Ishikawa (cell line): ENCODE results near the gene SCAPER.

Source experiments
- CEBPB ChIP-seq: IDR thresholded peaks from 2 replicates; pipeline ENCODE4 v1.6.1; 2012
- CREB1 ChIP-seq: IDR thresholded peaks from 2 replicates; pipeline ENCODE4 v1.6.1; 2012; ENCODE audit warnings: low read depth
- EGR1 ChIP-seq: IDR thresholded peaks from 2 replicates; pipeline ENCODE4 v1.6.1; 2012
- EP300 ChIP-seq: IDR thresholded peaks from 2 replicates; pipeline ENCODE4 v1.6.1; 2012; ENCODE audit warnings: borderline replicate concordance
- FOXM1 ChIP-seq: IDR thresholded peaks from 2 replicates; pipeline ENCODE4 v1.6.1; 2012; ENCODE audit warnings: low read depth, borderline replicate concordance
- NFIC ChIP-seq: IDR thresholded peaks from 2 replicates; pipeline ENCODE4 v1.6.1; 2012
- RAD21 ChIP-seq: IDR thresholded peaks from 2 replicates; pipeline ENCODE4 v1.6.1; 2012; ENCODE audit warnings: low read depth
- TAF1 ChIP-seq: IDR thresholded peaks from 2 replicates; pipeline ENCODE4 v1.6.1; 2012; ENCODE audit warnings: low read depth, mild to moderate bottlenecking
- TCF12 ChIP-seq: IDR thresholded peaks from 2 replicates; pipeline ENCODE4 v1.6.1; 2012; ENCODE audit warnings: low read depth
- TEAD4 ChIP-seq: IDR thresholded peaks from 2 replicates; pipeline ENCODE4 v1.6.1; 2012
- USF1 ChIP-seq: IDR thresholded peaks from 2 replicates; pipeline ENCODE4 v1.6.1; 2012
- YY1 ChIP-seq: IDR thresholded peaks from 2 replicates; pipeline ENCODE4 v1.6.1; 2012; ENCODE audit warnings: low read depth
- ZBTB7A ChIP-seq: IDR thresholded peaks from 2 replicates; pipeline ENCODE4 v1.6.1; 2012; ENCODE audit warnings: low read depth
- TF ChIP-seq, protein P1 (sequence below): IDR thresholded peaks from 2 replicates; pipeline ENCODE4 v1.6.1; 2012; ENCODE audit warnings: low read depth, mild to moderate bottlenecking
- TF ChIP-seq, protein P2 (sequence below): IDR thresholded peaks from 2 replicates; pipeline ENCODE4 v1.6.1; 2012

SCAPER gene

GRCh38 chr15:76429661-76430060 lies 475.5 kb downstream of the SCAPER start:
- TF ChIP-seq TAF1 (no peak), RAD21 (no peak), FOXM1 (no peak), ZBTB7A (no peak), USF1 (no peak), TEAD4 (no peak), EP300 (no peak), TCF12 (no peak), CREB1 (no peak), NFIC (no peak)
- TF ChIP-seq, protein P1, sequence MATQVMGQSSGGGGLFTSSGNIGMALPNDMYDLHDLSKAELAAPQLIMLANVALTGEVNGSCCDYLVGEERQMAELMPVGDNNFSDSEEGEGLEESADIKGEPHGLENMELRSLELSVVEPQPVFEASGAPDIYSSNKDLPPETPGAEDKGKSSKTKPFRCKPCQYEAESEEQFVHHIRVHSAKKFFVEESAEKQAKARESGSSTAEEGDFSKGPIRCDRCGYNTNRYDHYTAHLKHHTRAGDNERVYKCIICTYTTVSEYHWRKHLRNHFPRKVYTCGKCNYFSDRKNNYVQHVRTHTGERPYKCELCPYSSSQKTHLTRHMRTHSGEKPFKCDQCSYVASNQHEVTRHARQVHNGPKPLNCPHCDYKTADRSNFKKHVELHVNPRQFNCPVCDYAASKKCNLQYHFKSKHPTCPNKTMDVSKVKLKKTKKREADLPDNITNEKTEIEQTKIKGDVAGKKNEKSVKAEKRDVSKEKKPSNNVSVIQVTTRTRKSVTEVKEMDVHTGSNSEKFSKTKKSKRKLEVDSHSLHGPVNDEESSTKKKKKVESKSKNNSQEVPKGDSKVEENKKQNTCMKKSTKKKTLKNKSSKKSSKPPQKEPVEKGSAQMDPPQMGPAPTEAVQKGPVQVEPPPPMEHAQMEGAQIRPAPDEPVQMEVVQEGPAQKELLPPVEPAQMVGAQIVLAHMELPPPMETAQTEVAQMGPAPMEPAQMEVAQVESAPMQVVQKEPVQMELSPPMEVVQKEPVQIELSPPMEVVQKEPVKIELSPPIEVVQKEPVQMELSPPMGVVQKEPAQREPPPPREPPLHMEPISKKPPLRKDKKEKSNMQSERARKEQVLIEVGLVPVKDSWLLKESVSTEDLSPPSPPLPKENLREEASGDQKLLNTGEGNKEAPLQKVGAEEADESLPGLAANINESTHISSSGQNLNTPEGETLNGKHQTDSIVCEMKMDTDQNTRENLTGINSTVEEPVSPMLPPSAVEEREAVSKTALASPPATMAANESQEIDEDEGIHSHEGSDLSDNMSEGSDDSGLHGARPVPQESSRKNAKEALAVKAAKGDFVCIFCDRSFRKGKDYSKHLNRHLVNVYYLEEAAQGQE = no peak

DNA sequence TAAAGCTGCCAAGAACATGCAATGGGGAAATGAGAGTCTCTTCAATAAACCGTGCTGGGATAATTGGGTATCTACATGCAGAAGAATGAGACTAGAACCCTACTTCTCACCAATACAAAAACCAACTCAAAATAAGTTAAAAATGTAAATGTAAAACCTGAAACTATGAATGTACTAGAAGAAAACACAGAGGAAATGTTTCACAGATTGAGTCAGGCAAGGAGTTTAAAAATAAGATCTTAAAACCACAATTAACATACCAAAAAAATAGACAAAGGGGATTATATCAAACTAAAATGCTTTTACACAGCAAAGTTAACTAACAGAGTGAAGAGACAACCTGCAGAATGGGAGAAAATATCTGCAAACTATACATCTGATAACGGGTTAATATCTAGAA lies 478.2 kb downstream of the SCAPER start:
- TF ChIP-seq FOXM1 (no peak), TAF1 (no peak), RAD21 (no peak), CREB1 (no peak), TEAD4 (no peak), ZBTB7A (no peak), EP300 (no peak), NFIC (no peak), USF1 (no peak), TCF12 (no peak), YY1 (no peak)
- TF ChIP-seq, protein P1 = no peak

GRCh38 chr15:76418352-76419140 lies 486.6 kb downstream of the SCAPER start:
- TF ChIP-seq, protein P2, sequence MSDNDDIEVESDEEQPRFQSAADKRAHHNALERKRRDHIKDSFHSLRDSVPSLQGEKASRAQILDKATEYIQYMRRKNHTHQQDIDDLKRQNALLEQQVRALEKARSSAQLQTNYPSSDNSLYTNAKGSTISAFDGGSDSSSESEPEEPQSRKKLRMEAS = no peak
- TF ChIP-seq TEAD4 (no peak), RAD21 (no peak), TAF1 (no peak), TCF12 (no peak), CEBPB (no peak), CREB1 (no peak), ZBTB7A (no peak), USF1 (no peak), EGR1 (no peak)
- TF ChIP-seq, protein P1 = no peak

DNA sequence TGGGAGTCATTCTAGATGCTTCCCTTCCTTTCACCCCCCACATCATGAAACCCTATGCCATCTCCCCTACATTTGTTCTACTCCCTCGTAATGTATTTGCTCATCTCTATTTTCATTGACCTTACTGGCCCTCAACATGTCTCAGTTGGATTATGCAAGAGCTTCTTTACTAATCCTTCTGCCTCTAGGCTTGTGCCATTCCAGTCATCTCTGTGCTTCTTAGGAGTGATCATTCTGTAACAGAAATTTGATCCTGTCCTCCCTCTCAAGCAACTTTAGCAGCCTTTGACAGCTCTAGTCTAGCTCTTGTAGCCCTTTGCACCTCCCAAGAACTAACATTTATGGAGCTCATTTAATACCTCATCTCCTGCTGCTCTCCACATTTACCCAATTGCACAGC lies 503.9 kb downstream of the SCAPER start:
- no peak for TF ChIP-seq ZBTB7A
- no peak for TF ChIP-seq TAF1
- TF ChIP-seq TEAD4 = no peak
- TF ChIP-seq FOXM1 = no peak
- no peak for TF ChIP-seq USF1
- TF ChIP-seq CEBPB = no peak
- no peak for TF ChIP-seq TCF12
- TF ChIP-seq, protein P2 = no peak
- TF ChIP-seq RAD21 = no peak
- no peak for TF ChIP-seq EGR1
- no peak for TF ChIP-seq CREB1
- TF ChIP-seq NFIC = no peak
- no peak for TF ChIP-seq YY1
- TF ChIP-seq, protein P1 = no peak
- TF ChIP-seq EP300 = no peak
